GM06990 (cell line): ENCODE results near the gene COL17A1.

Source experiments
- DNase-seq: peaks from one replicate; pipeline ENCODE4 v3.0.0-alpha.2; 2011; ENCODE audit not compliant: insufficient read length; ENCODE audit errors: extremely low read depth
- H3K27me3 ChIP-seq: replicated peaks from 2 replicates; pipeline ENCODE4 v1.6.0; 2011; ENCODE audit warnings: low read length; ENCODE audit not compliant: control insufficient read depth, insufficient read depth
- H3K36me3 ChIP-seq: 2 replicates; pipeline ENCODE4 v1.5.1; 2011; ENCODE audit warnings: low read length; ENCODE audit not compliant: control insufficient read depth, insufficient read depth
- H3K4me3 ChIP-seq: replicated peaks from 2 replicates; pipeline ENCODE4 v1.5.1; 2011; ENCODE audit warnings: low read depth, mild to moderate bottlenecking, control low read depth, low read length
- CTCF ChIP-seq: IDR thresholded peaks from 2 replicates; pipeline ENCODE4 v1.5.1; 2011; ENCODE audit warnings: low read length, control low read depth, mild to moderate bottlenecking, inconsistent platforms; ENCODE audit not compliant: insufficient read depth, poor library complexity, severe bottlenecking

The COL17A1 gene

GRCh38 chr10:104101902-104102301 is 16.2 kb upstream of the COL17A1 start:
- Histone ChIP-seq H3K27me3 (no peaks in the 10 kb centered on the region), H3K4me3 (no peak overlapping the region), H3K36me3 (no peaks in the 10 kb centered on the region)
- TF ChIP-seq CTCF = no peak
- DNase-seq = no peak

GRCh38 chr10:104100795-104101194 is 15.1 kb upstream of the COL17A1 start:
- Histone ChIP-seq H3K4me3 (no peak overlapping the region), H3K36me3 (no peaks in the 10 kb centered on the region), H3K27me3 (no peaks in the 10 kb centered on the region)
- DNase-seq = no peak
- no peak for TF ChIP-seq CTCF

- Histone ChIP-seq H3K36me3 (no peaks in the 10 kb centered on the region), H3K4me3 (no peak overlapping the region), H3K27me3 (no peaks in the 10 kb centered on the region)
- no peak for DNase-seq
- TF ChIP-seq CTCF = no peak
Observed at GRCh38 chr10:104099941-104100340, 14.3 kb upstream of the COL17A1 start.

- TF ChIP-seq CTCF = no peak
- DNase-seq = no peak
- Histone ChIP-seq H3K36me3 (no peaks in the 10 kb centered on the region), H3K27me3 (no peaks in the 10 kb centered on the region), H3K4me3 (no peak overlapping the region)
Observed at GRCh38 chr10:104099269-104099668, 13.6 kb upstream of the COL17A1 start.

- Histone ChIP-seq H3K36me3 (no peaks in the 10 kb centered on the region), H3K4me3 (no peak overlapping the region), H3K27me3 (no peaks in the 10 kb centered on the region)
- no peak for TF ChIP-seq CTCF
- DNase-seq = no peak
Observed at GRCh38 chr10:104098358-104098925, 12.8 kb upstream of the COL17A1 start.

GRCh38 chr10:104096692-104097091 is 11.0 kb upstream of the COL17A1 start:
- Histone ChIP-seq H3K4me3 (no peak overlapping the region), H3K27me3 (no peaks in the 10 kb centered on the region), H3K36me3 (no peaks in the 10 kb centered on the region)
- TF ChIP-seq CTCF = no peak
- DNase-seq = no peak
